SU-DHL-6 (cell line): ENCODE data around the gene PANK3.

Experiments
- H2AFZ ChIP-seq: fragments of 200-600 bp; sonication (generic); 2 replicates; pipeline ENCODE4 v1.6.1; 2014; ENCODE audit warnings: low read depth, mild to moderate bottlenecking, moderate library complexity, mixed read lengths, antibody characterized with exemption, low read length; ENCODE audit not compliant: severe bottlenecking
- H3F3A ChIP-seq: fragments of 200-600 bp; shearing (Covaris generic); 2 replicates; pipeline ENCODE4 v1.6.0; 2016; ENCODE audit warnings: antibody characterized with exemption, mild to moderate bottlenecking; ENCODE audit not compliant: insufficient read depth
- H3K27ac ChIP-seq: fragments of 200-600 bp; sonication (generic); 2 replicates; pipeline ENCODE4 v1.5.1; 2016; ENCODE audit warnings: low read depth, mild to moderate bottlenecking, low read length, moderate library complexity, mixed read lengths
- H3K27me3 ChIP-seq: fragments of 200-600 bp; sonication (generic), shearing (Covaris generic); 2 replicates; pipeline ENCODE4 v1.6.0; 2014; ENCODE audit warnings: mild to moderate bottlenecking, low read length
- H3K36me3 ChIP-seq: fragments of 200-600 bp; sonication (generic); 2 replicates; pipeline ENCODE4 v1.6.1; 2014; ENCODE audit warnings: mild to moderate bottlenecking, low read length, mixed read lengths
- H3K4me2 ChIP-seq: fragments of 300-600, 200-600 bp; shearing (Covaris generic), sonication (generic); 2 replicates; pipeline ENCODE4 v1.6.0; 2014; ENCODE audit warnings: low read length, low read depth, mild to moderate bottlenecking; ENCODE audit not compliant: poor library complexity, severe bottlenecking
- H3K4me3 ChIP-seq: fragments of 200-600 bp; sonication (generic); 2 replicates; pipeline ENCODE4 v1.5.1; 2014; ENCODE audit warnings: antibody characterized with exemption, low read length, mild to moderate bottlenecking, mixed read lengths; ENCODE audit not compliant: insufficient read depth, poor library complexity, severe bottlenecking
- H3K79me2 ChIP-seq: fragments of 200-600 bp; sonication (generic); 2 replicates; pipeline ENCODE4 v1.6.1; 2014; ENCODE audit warnings: mild to moderate bottlenecking, low read length, moderate library complexity; ENCODE audit not compliant: insufficient read depth
- H3K9ac ChIP-seq: fragments of 200-600 bp; sonication (generic); 2 replicates; pipeline ENCODE4 v1.7.0; 2014; ENCODE audit warnings: mild to moderate bottlenecking, low read length
- H3K9me2 ChIP-seq: fragments of 200-600 bp; sonication (generic); replicated peaks from 2 replicates; pipeline ENCODE4 v1.6.1; 2014; ENCODE audit warnings: low read length; ENCODE audit not compliant: insufficient read depth
- H3K9me3 ChIP-seq: fragments of 200-600 bp; sonication (generic); 2 replicates; pipeline ENCODE4 v1.6.1; 2014; ENCODE audit warnings: low read length, mixed read lengths; ENCODE audit not compliant: insufficient read depth
- H4K20me1 ChIP-seq: fragments of 200-600 bp; sonication (generic); 2 replicates; pipeline ENCODE4 v1.6.1; 2014; ENCODE audit warnings: low read depth, mild to moderate bottlenecking, antibody characterized with exemption, low read length, moderate library complexity, mixed read lengths
- CTCF ChIP-seq: fragments of 200-600 bp; sonication (generic); IDR thresholded peaks from one replicate; pipeline ENCODE4 v1.5.1; 2017; ENCODE audit warnings: antibody characterized with exemption, mild to moderate bottlenecking, low read length, moderate library complexity; ENCODE audit not compliant: insufficient read depth, poor library complexity, severe bottlenecking
- EZH2phosphoT487 ChIP-seq: fragments of 200-600 bp; sonication (generic), shearing (Covaris generic); conservative IDR thresholded peaks from 2 replicates; pipeline ENCODE4 v1.6.1; 2018; ENCODE audit warnings: mild to moderate bottlenecking, antibody characterized with exemption, low read length, moderate library complexity, mixed read lengths

PANK3 gene

DNA sequence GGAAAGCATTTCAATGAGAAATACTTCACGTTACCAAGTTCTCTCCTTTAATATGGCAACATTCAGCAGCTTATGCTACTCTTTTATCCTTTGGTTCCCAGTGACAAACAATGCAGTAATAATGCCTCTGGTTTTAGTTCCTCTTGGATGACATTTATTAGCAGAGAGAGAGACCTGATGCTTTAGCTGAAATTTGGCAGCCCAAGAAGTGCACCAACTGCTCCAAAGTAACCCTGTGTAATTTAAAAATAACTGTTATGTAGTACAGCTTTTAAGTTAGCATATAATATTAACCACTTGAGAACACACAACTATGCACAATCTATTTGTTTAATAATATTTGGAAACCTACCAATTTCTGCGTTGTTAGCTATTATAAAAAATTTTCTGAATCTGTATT lies 21.8 kb downstream of the PANK3 start:
- H3K9me2 ChIP-seq, result no peaks in the 10 kb centered on the region
- no peak overlapping the region for H2AFZ ChIP-seq
- H3K27me3 ChIP-seq, result no peaks in the 10 kb centered on the region
- peaks cover 6% of the 10 kb centered on the region; the same call in 1 of the 2 replicates for H4K20me1 ChIP-seq
- H3K9me3 ChIP-seq, result no peaks in the 10 kb centered on the region
- H3K79me2 ChIP-seq, result peaks cover 11% of the 10 kb centered on the region
- H3K4me2 ChIP-seq, result no peak overlapping the region
- H3F3A ChIP-seq, result no peaks in the 10 kb centered on the region
- H3K9ac ChIP-seq, result no peak overlapping the region
- H3K27ac ChIP-seq, result no peak overlapping the region
- H3K36me3 ChIP-seq, result peaks cover 64% of the 10 kb centered on the region
- no peak overlapping the region for H3K4me3 ChIP-seq
- no peak for TF ChIP-seq EZH2phosphoT487
- no peak for TF ChIP-seq CTCF

DNA sequence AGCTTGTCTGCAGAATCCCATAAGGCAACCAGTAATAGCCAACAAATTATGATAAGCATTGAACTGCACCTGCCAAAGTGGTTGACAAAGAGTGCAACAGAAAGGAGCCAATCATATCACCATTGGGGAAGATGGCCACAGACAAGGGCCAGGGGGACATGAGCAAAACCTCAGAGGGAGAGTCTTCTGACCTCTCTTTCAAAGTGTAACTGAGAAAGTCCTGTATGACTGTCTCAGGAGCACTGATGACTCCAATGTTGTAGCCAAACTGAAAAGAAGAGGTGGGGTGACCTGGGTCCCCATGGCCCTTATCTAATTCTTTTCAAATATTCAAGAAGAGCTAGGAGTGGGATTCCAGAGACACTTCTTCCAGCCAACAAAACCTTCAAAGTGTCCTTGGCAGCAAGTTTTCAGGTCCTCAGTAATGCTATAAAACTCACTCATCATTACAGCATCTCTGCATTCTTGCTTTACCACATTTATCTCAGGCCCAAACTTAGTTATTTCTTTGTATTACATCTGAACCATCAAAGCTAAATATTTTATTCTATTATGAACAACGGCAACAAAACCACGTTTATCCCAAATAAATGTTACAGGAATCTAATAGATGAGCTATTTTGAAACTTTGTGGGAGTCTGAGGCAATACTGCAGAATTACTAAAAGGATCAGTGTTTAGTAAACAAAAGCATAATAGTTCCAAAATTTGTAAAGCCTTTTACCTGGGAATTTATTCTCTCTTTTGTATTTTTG lies 25.6 kb downstream of the PANK3 start:
- H3F3A ChIP-seq, result no peaks in the 10 kb centered on the region
- no peak overlapping the region for H3K4me2 ChIP-seq
- 0 out of 2 replicates have a peak, but pooled peaks cover 8% of the 10 kb centered on the region for H4K20me1 ChIP-seq
- H3K9ac ChIP-seq, result no peak overlapping the region
- H3K36me3 ChIP-seq, result peaks cover 63% of the 10 kb centered on the region
- H3K27ac ChIP-seq, result no peak overlapping the region
- no peaks in the 10 kb centered on the region for H3K9me2 ChIP-seq
- H3K9me3 ChIP-seq, result no peaks in the 10 kb centered on the region
- H3K4me3 ChIP-seq, result no peak overlapping the region
- peaks cover 5% of the 10 kb centered on the region for H3K79me2 ChIP-seq
- TF ChIP-seq EZH2phosphoT487, result no peak
- TF ChIP-seq CTCF, result no peak
- no peaks in the 10 kb centered on the region for H3K27me3 ChIP-seq
- no peak overlapping the region for H2AFZ ChIP-seq

- Histone ChIP-seq H3K27me3 (no peaks in the 10 kb centered on the region), H4K20me1 (0 out of 2 replicates have a peak, but pooled peaks cover 8% of the 10 kb centered on the region), H3F3A (no peaks in the 10 kb centered on the region), H3K9me3 (no peaks in the 10 kb centered on the region), H2AFZ (no peak overlapping the region), H3K9ac (no peak overlapping the region), H3K36me3 (peaks cover 58% of the 10 kb centered on the region), H3K4me3 (no peak overlapping the region), H3K9me2 (no peaks in the 10 kb centered on the region), H3K4me2 (no peak overlapping the region), H3K79me2 (peaks cover 5% of the 10 kb centered on the region), H3K27ac (no peak overlapping the region)
- TF ChIP-seq EZH2phosphoT487 (no peak), CTCF (no peak)
Measured at GRCh38 chr5:168552146-168552545, 27.0 kb downstream of the PANK3 start.
